H9 (cell line): ENCODE results near the gene HDGFL3. TPM values are rescaled to one million over a fixed set of nuclear protein-coding genes. Genes with fewer than 3 reads are reported as not detected.

Source experiments
- DNase-seq: peaks from one replicate; pipeline ENCODE4 v3.0.0-alpha.2; 2017
- H2AFZ ChIP-seq: one replicate; pipeline ENCODE4 v1.6.1; 2013; ENCODE audit warnings: mild to moderate bottlenecking, low read length, control low read depth, moderate library complexity
- H2AK5ac ChIP-seq: 2 replicates; pipeline ENCODE4 v1.6.1; 2013; ENCODE audit warnings: low read length, control low read depth, mixed read lengths; ENCODE audit not compliant: insufficient read length
- H2BK120ac ChIP-seq: one replicate; pipeline ENCODE4 v1.6.1; 2013; ENCODE audit warnings: low read depth, mild to moderate bottlenecking, low read length, control low read depth, inconsistent platforms; ENCODE audit not compliant: poor library complexity, severe bottlenecking
- H2BK12ac ChIP-seq: 2 replicates; pipeline ENCODE4 v1.6.1; 2013; ENCODE audit warnings: low read length, control low read depth, mixed read lengths, low read depth; ENCODE audit not compliant: insufficient read length
- H2BK15ac ChIP-seq: 2 replicates; pipeline ENCODE4 v1.6.1; 2013; ENCODE audit warnings: low read depth, low read length, control low read depth
- H2BK20ac ChIP-seq: one replicate; pipeline ENCODE4 v1.6.1; 2013; ENCODE audit warnings: low read depth, mild to moderate bottlenecking, low read length, control low read depth, inconsistent platforms; ENCODE audit not compliant: poor library complexity, severe bottlenecking
- H2BK5ac ChIP-seq: 2 replicates; pipeline ENCODE4 v1.6.1; 2013; ENCODE audit warnings: low read length, control low read depth, mixed read lengths; ENCODE audit not compliant: insufficient read length
- H3K14ac ChIP-seq: 2 replicates; pipeline ENCODE4 v1.6.1; 2013; ENCODE audit warnings: low read length, control low read depth; ENCODE audit not compliant: insufficient read depth
- H3K18ac ChIP-seq: 2 replicates; pipeline ENCODE4 v1.6.1; 2013; ENCODE audit warnings: low read depth, mild to moderate bottlenecking, mixed read lengths, low read length, control low read depth; ENCODE audit not compliant: insufficient read length
- H3K23ac ChIP-seq: 2 replicates; pipeline ENCODE4 v1.6.1; 2013; ENCODE audit warnings: low read length, control low read depth, mixed read lengths, low read depth; ENCODE audit not compliant: insufficient read length
- H3K23me2 ChIP-seq: 2 replicates; pipeline ENCODE4 v1.6.1; 2013; ENCODE audit warnings: low read depth, mild to moderate bottlenecking, mixed read lengths, low read length, control low read depth; ENCODE audit not compliant: insufficient read length, poor library complexity, severe bottlenecking
- H3K27ac ChIP-seq: 2 replicates; pipeline ENCODE4 v1.5.1; 2013; ENCODE audit warnings: low read length, control low read depth, mixed read lengths, low read depth; ENCODE audit not compliant: insufficient read length
- H3K27me3 ChIP-seq: 2 replicates; pipeline ENCODE4 v1.6.1; 2013; ENCODE audit warnings: low read length, control low read depth, inconsistent platforms; ENCODE audit not compliant: insufficient read depth
- H3K4ac ChIP-seq: 2 replicates; pipeline ENCODE4 v1.6.1; 2013; ENCODE audit warnings: low read depth, mild to moderate bottlenecking, control low read depth, inconsistent platforms, low read length, moderate library complexity
- H3K4me1 ChIP-seq: 2 replicates; pipeline ENCODE4 v1.6.1; 2013; ENCODE audit warnings: low read length, control low read depth, inconsistent platforms; ENCODE audit not compliant: insufficient read depth
- H3K4me2 ChIP-seq: 2 replicates; pipeline ENCODE4 v1.6.1; 2013; ENCODE audit warnings: low read length, control low read depth, mixed read lengths; ENCODE audit not compliant: insufficient read length, insufficient read depth
- H3K56ac ChIP-seq: 2 replicates; pipeline ENCODE4 v1.6.1; 2013; ENCODE audit warnings: low read depth, mild to moderate bottlenecking, mixed read lengths, low read length, control low read depth; ENCODE audit not compliant: insufficient read length
- H3K79me1 ChIP-seq: 2 replicates; pipeline ENCODE4 v1.6.1; 2013; ENCODE audit warnings: low read depth, mild to moderate bottlenecking, moderate library complexity, low read length, control low read depth, inconsistent platforms; ENCODE audit not compliant: insufficient read depth, poor library complexity, severe bottlenecking
- H3K79me2 ChIP-seq: 2 replicates; pipeline ENCODE4 v1.6.1; 2013; ENCODE audit warnings: low read length, control low read depth, inconsistent platforms; ENCODE audit not compliant: insufficient read depth
- H3K9ac ChIP-seq: 2 replicates; pipeline ENCODE4 v1.6.1; 2013; ENCODE audit warnings: low read length, control low read depth, mixed read lengths; ENCODE audit not compliant: insufficient read length; ENCODE audit errors: extremely low read depth
- H3K9me3 ChIP-seq: one replicate; pipeline ENCODE4 v1.6.1; 2013; ENCODE audit warnings: low read depth, low read length, inconsistent platforms; ENCODE audit not compliant: control insufficient read depth
- H3T11ph ChIP-seq: one replicate; pipeline ENCODE4 v1.6.1; 2013; ENCODE audit warnings: mild to moderate bottlenecking, low read length, control low read depth, inconsistent platforms
- H4K20me1 ChIP-seq: one replicate; pipeline ENCODE4 v1.6.1; 2013; ENCODE audit not compliant: control insufficient read depth, insufficient read length, insufficient read depth
- H4K5ac ChIP-seq: 2 replicates; pipeline ENCODE4 v1.6.1; 2013; ENCODE audit warnings: low read depth, mild to moderate bottlenecking, mixed read lengths, low read length, control low read depth; ENCODE audit not compliant: insufficient read length
- H4K8ac ChIP-seq: replicated peaks from 2 replicates; pipeline ENCODE4 v1.6.1; 2013; ENCODE audit warnings: low read length, control low read depth, mixed read lengths, low read depth; ENCODE audit not compliant: insufficient read length
- H4K91ac ChIP-seq: 2 replicates; pipeline ENCODE4 v1.6.1; 2013; ENCODE audit warnings: low read depth, mild to moderate bottlenecking, moderate library complexity, mixed read lengths, low read length, control low read depth; ENCODE audit not compliant: insufficient read length
- H3K27ac Mint-ChIP-seq, 3 experiments: 2 replicates in 2 of 3; 3 replicates in 1 of 3; pipeline ENCODE4 v1.8.0; 2020 to 2021; ENCODE audit warnings: mixed read lengths in 3 of 3, mild to moderate bottlenecking in 1 of 3, moderate library complexity in 1 of 3
- H3K27me3 Mint-ChIP-seq: 2 replicates; pipeline ENCODE4 v1.8.0; 2021; ENCODE audit warnings: low read depth, mild to moderate bottlenecking, moderate library complexity, mixed read lengths
- H3K36me3 Mint-ChIP-seq, 3 experiments: 2 replicates in 2 of 3; 3 replicates in 1 of 3; pipeline ENCODE4 v1.8.0; 2020 to 2021; ENCODE audit warnings: low read depth in 3 of 3, mixed read lengths in 3 of 3; ENCODE audit not compliant: insufficient read depth in 1 of 3
- H3K4me1 Mint-ChIP-seq, 2 experiments: 2 replicates each; pipeline ENCODE4 v1.8.0; 2020; ENCODE audit warnings: mixed read lengths in 2 of 2
- H3K4me3 Mint-ChIP-seq, 2 experiments: 2 replicates in 1 of 2; 3 replicates in 1 of 2; pipeline ENCODE4 v1.8.0; 2020 to 2021; ENCODE audit warnings: mild to moderate bottlenecking in 2 of 2, mixed read lengths in 2 of 2, moderate library complexity in 1 of 2
- H3K9me3 Mint-ChIP-seq, 2 experiments: 2 replicates in 1 of 2; 3 replicates in 1 of 2; pipeline ENCODE4 v1.8.0; 2020; ENCODE audit warnings: mild to moderate bottlenecking in 2 of 2, mixed read lengths in 2 of 2, moderate library complexity in 1 of 2
- CTCF ChIP-seq: fragments of 200-600 bp; sonication (generic); conservative IDR thresholded peaks from 3 replicates; pipeline ENCODE4 v1.8.0; 2021; ENCODE audit warnings: antibody characterized with exemption, mild to moderate bottlenecking
- WGBS: extraction: QIAGEN DNeasy Blood & Tissue Kit; methylation state at CpG from one replicate; pipeline ENCODE4 v1.1.7; 2013; ENCODE audit warnings: missing lambda C conversion rate, low lambda C conversion rate, mixed read lengths; ENCODE audit not compliant: insufficient read length; ENCODE audit errors: extremely low coverage; 5-methylcytosine and 5-hydroxymethylcytosine counted together
- total RNA-seq: library from RNA; stranded (reverse); gene quantifications from 2 replicates; pipeline ENCODE4 v1.2.1, GENCODE V29; 2021

The HDGFL3 gene
- total RNA-seq, 1 experiment from 2014 or later: 120 TPM

GRCh38 chr15:83210619-83211018 lies 3.0 kb upstream of the HDGFL3 start:
- H2BK5ac ChIP-seq: no peak overlapping the region
- no peak overlapping the region for H3T11ph ChIP-seq
- no peak overlapping the region for H4K8ac ChIP-seq
- no peak overlapping the region for H2BK20ac ChIP-seq
- no peak overlapping the region for H3K4me3 Mint-ChIP-seq
- no peak for TF ChIP-seq CTCF
- no peak overlapping the region for H2BK120ac ChIP-seq
- no CpG with 5 or more reads among the region's 3 CpGs for WGBS
- peaks cover 10% of the 10 kb centered on the region; the same call in 1 of the 2 replicates for H3K79me2 ChIP-seq
- peaks cover 4% of the 10 kb centered on the region for H3K23me2 ChIP-seq
- H3K18ac ChIP-seq: no peak overlapping the region
- H3K9ac ChIP-seq: no peak overlapping the region
- no peak overlapping the region for H3K4me2 ChIP-seq
- no peak overlapping the region for H2AFZ ChIP-seq
- H4K20me1 ChIP-seq: no peaks in the 10 kb centered on the region
- no peak overlapping the region for H3K27ac Mint-ChIP-seq
- peaks cover 9% of the 10 kb centered on the region in 2 experiments; a peak in 4 of 5 replicates for H3K9me3 Mint-ChIP-seq
- no peak overlapping the region for H2BK12ac ChIP-seq
- H3K79me1 ChIP-seq: no peaks in the 10 kb centered on the region
- H2AK5ac ChIP-seq: no peak overlapping the region
- H3K56ac ChIP-seq: no peak overlapping the region
- H3K27me3 Mint-ChIP-seq: no peaks in the 10 kb centered on the region; the same call in 1 of the 2 replicates
- no peak overlapping the region for H3K4ac ChIP-seq
- H4K91ac ChIP-seq: no peak overlapping the region
- no peaks in the 10 kb centered on the region for H3K9me3 ChIP-seq
- H3K4me1 ChIP-seq: peaks cover 2% of the 10 kb centered on the region; the same call in 1 of the 2 replicates
- H3K36me3 Mint-ChIP-seq: peaks cover 0 to 7% (median 5%) of the 10 kb centered on the region in 3 experiments; a peak in 4 of 7 replicates
- no peak for DNase-seq
- H3K4me1 Mint-ChIP-seq: peaks cover 7 to 9% of the 10 kb centered on the region in 2 experiments
- no peak overlapping the region for H3K27ac ChIP-seq
- H3K27me3 ChIP-seq: no peaks in the 10 kb centered on the region
- H3K14ac ChIP-seq: no peak overlapping the region
- no peak overlapping the region for H4K5ac ChIP-seq
- no peak overlapping the region for H2BK15ac ChIP-seq
- H3K23ac ChIP-seq: no peak overlapping the region
